HepG2 (cell line): Measurements from ENCODE around the gene HOXC12. TPM values are rescaled to one million over a fixed set of nuclear protein-coding genes. Genes with fewer than 3 reads are reported as not detected.

Experiments
- ATAC-seq: fragments of 200-7000 bp; cut with Tn5 transposase; 3 replicates; pipeline ENCODE4 v1.9.1; 2020; ENCODE audit warnings: mild to moderate bottlenecking, moderate library complexity
- BruUV-seq: library from RNA; stranded (reverse); fragments of 400-500 nt; replicated peaks from 2 replicates; lab custom pipeline; 2021; lab: Mats Ljungman, UMichigan
- CTCF ChIA-PET: fragments of 300-600 bp; formaldehyde crosslinking; extraction: SDS; loops from one replicate; lab custom pipeline; 2021; ENCODE audit warnings: low total read pairs, inconsistent platforms, low intra/inter-chr PET ratio; lab: Yijun Ruan, JAX
- POLR2A ChIA-PET: fragments of 350-600 bp; sonication (Branson Sonifier 250); formaldehyde crosslinking; loops from one replicate; lab custom pipeline; 2020; ENCODE audit warnings: antibody characterized with exemption, inconsistent platforms; lab: Yijun Ruan, JAX
- DNase-seq: peaks from one replicate; pipeline ENCODE4 v3.0.0-alpha.2; 2015; ENCODE audit warnings: low spot score
- FAIRE-seq: peaks from 3 replicates; lab custom pipeline; 2011; peaks lifted over from hg19 to GRCh38; lab: Jason Lieb, UNC
- H2AFZ ChIP-seq: one replicate; pipeline ENCODE4 v1.6.1; 2011; ENCODE audit warnings: low read length, inconsistent platforms
- H3K27ac ChIP-seq: fragments of 300-600 bp; 3 replicates; pipeline ENCODE4 v1.8.0; 2011; ENCODE audit warnings: mixed run types, mild to moderate bottlenecking, mixed read lengths, low read length, inconsistent platforms; ENCODE audit not compliant: insufficient read depth; ENCODE audit errors: extremely low read length
- H3K27me3 ChIP-seq, 2 experiments: fragments of 200-600 bp in 1 of 2; 2 replicates in 1 of 2; 3 replicates in 1 of 2; pipeline versions ENCODE4 v1.6.0 to v1.8.0; 2011; ENCODE audit warnings: low read length in 2 of 2, mild to moderate bottlenecking in 2 of 2, moderate library complexity in 2 of 2, inconsistent platforms in 1 of 2; ENCODE audit not compliant: insufficient read depth in 2 of 2, control insufficient read depth in 1 of 2
- H3K36me3 ChIP-seq, 2 experiments: fragments of 200-600 bp in 1 of 2; replicated peaks in 1 of 2; 2 replicates in 1 of 2; 3 replicates in 1 of 2; pipeline versions ENCODE4 v1.5.1 to v1.8.0; 2011; ENCODE audit warnings: low read length in 2 of 2, inconsistent platforms in 1 of 2; ENCODE audit not compliant: insufficient read depth in 2 of 2, control insufficient read depth in 1 of 2
- H3K4me1 ChIP-seq: 2 replicates; pipeline ENCODE4 v1.5.1; 2012; ENCODE audit warnings: low read length, inconsistent platforms; ENCODE audit not compliant: insufficient read depth
- H3K4me2 ChIP-seq: 2 replicates; pipeline ENCODE4 v1.6.0; 2011; ENCODE audit warnings: low read depth, low read length, inconsistent platforms
- H3K4me3 ChIP-seq, 3 experiments: fragments of 200-600 bp in 1 of 3; sonication (generic), shearing (Covaris generic) in 1 of 3; replicated peaks in 1 of 3; 2 replicates each; pipeline ENCODE4 v1.5.1; 2011 to 2016; ENCODE audit warnings: low read length in 3 of 3, inconsistent platforms in 2 of 3, low read depth in 2 of 3, mild to moderate bottlenecking in 2 of 3, control low read depth in 1 of 3, mixed read lengths in 1 of 3; ENCODE audit not compliant: insufficient read depth in 1 of 3
- H3K79me2 ChIP-seq: one replicate; pipeline ENCODE4 v1.6.1; 2011; ENCODE audit warnings: low read length, inconsistent platforms; ENCODE audit not compliant: insufficient read depth
- H3K9ac ChIP-seq: 2 replicates; pipeline ENCODE4 v1.6.0; 2011; ENCODE audit warnings: mild to moderate bottlenecking, low read depth, low read length, inconsistent platforms; ENCODE audit not compliant: insufficient read depth
- H3K9me3 ChIP-seq: 2 replicates; pipeline ENCODE4 v1.5.1; 2012; ENCODE audit warnings: mild to moderate bottlenecking, low read length
- H4K20me1 ChIP-seq: 2 replicates; pipeline ENCODE4 v1.6.0; 2011; ENCODE audit warnings: inconsistent platforms, mild to moderate bottlenecking, low read length, moderate library complexity; ENCODE audit not compliant: insufficient read depth
- ARHGAP35 ChIP-seq: sonication (generic); formaldehyde crosslinking; IDR thresholded peaks from 2 replicates; pipeline ENCODE4 v1.9.0; 2022; ENCODE audit warnings: mild to moderate bottlenecking, inconsistent platforms, moderate library complexity, missing genetic modification reagents, borderline replicate concordance
- JARID2 ChIP-seq: sonication (generic); formaldehyde crosslinking; IDR thresholded peaks from 2 replicates; pipeline ENCODE4 v1.8.1; 2023; ENCODE audit warnings: missing genetic modification reagents, inconsistent platforms; ENCODE audit not compliant: insufficient replicate concordance
- KMT2B ChIP-seq: IDR thresholded peaks from 2 replicates; pipeline ENCODE4 v1.6.1; 2016; ENCODE audit warnings: missing genetic modification reagents, missing compliant biosample characterization
- NFIC ChIP-seq: IDR thresholded peaks from 2 replicates; pipeline ENCODE4 v1.6.1; 2012; ENCODE audit warnings: mild to moderate bottlenecking, low read length, inconsistent platforms
- POLR2G ChIP-seq: fragments of 200-400 bp; formaldehyde crosslinking; IDR thresholded peaks from 2 replicates; pipeline ENCODE4 v1.6.1; 2018; ENCODE audit warnings: mild to moderate bottlenecking, low read depth, low read length, moderate library complexity
- TEAD2 ChIP-seq: sonication (generic); formaldehyde crosslinking; IDR thresholded peaks from 2 replicates; pipeline ENCODE4 v1.9.0; 2021; ENCODE audit warnings: missing genetic modification reagents
- YEATS2 ChIP-seq: sonication (generic); formaldehyde crosslinking; IDR thresholded peaks from 2 replicates; pipeline ENCODE4 v1.4.0; 2020; ENCODE audit warnings: missing genetic modification reagents, borderline replicate concordance
- ZNF7 ChIP-seq: IDR thresholded peaks from 2 replicates; pipeline ENCODE4 v1.6.1; 2016; ENCODE audit warnings: missing biosample characterization, missing genetic modification reagents
- ZNF780A ChIP-seq: sonication (generic); formaldehyde crosslinking; IDR thresholded peaks from 2 replicates; pipeline ENCODE4 v1.8.0; 2022; ENCODE audit warnings: mild to moderate bottlenecking, missing genetic modification reagents, moderate library complexity
- WGBS: methylation state at CpG from one replicate; pipeline ENCODE4 v1.1.6; 2017; ENCODE audit warnings: low lambda C conversion rate; 5-methylcytosine and 5-hydroxymethylcytosine counted together
- in situ Hi-C: cut with HindIII; loops from 2 replicates; pipeline ENCODE4 v1.10.0; 2017; ENCODE audit warnings: low pct_unique_long_range_greater_than_20kb; ENCODE audit not compliant: extremely low pct_ligation_motif_present
- intact Hi-C: fragments of 100-400 bp; cut with micrococcal nuclease; formaldehyde crosslinking; loops from one replicate; pipeline ENCODE4 v1.10.0; 2022; ENCODE audit not compliant: unreplicated experiment
- polyA plus RNA-seq, 8 experiments: library from polyadenylated mRNA; depleted of rRNA in 3 of 8; stranded (reverse) in 7 of 8; unstranded in 1 of 8; fragments of >200 nt; fragmentation: Illumina TruSeq in 4 of 8; extraction: Trizol in 4 of 8; gene quantifications; 2 replicates each; pipeline versions ENCODE4 v1.2.1 to v1.2.3, GENCODE V29; 2011 to 2016; ENCODE audit warnings: low read depth in 4 of 8, missing spikeins in 1 of 8, mixed read lengths in 1 of 8; ENCODE audit not compliant: insufficient read depth in 1 of 8
- total RNA-seq, 5 experiments: library from RNA; depleted of rRNA; stranded (reverse); fragments of >200 nt; fragmentation: Illumina TruSeq; extraction: Trizol; gene quantifications; 2 replicates each; pipeline ENCODE4 v1.2.3, GENCODE V29; 2016; ENCODE audit warnings: low read depth in 1 of 5
- TF ChIP-seq, protein P1 (sequence below): sonication (generic); formaldehyde crosslinking; IDR thresholded peaks from 2 replicates; pipeline ENCODE4 v1.4.0; 2020; ENCODE audit warnings: missing genetic modification reagents, borderline replicate concordance

HOXC12 gene
- total and polyA plus RNA-seq, 2 of the 13 experiments (the other 11 are each of a cell fraction or from before 2014, with no cell fraction given): not detected

DNA sequence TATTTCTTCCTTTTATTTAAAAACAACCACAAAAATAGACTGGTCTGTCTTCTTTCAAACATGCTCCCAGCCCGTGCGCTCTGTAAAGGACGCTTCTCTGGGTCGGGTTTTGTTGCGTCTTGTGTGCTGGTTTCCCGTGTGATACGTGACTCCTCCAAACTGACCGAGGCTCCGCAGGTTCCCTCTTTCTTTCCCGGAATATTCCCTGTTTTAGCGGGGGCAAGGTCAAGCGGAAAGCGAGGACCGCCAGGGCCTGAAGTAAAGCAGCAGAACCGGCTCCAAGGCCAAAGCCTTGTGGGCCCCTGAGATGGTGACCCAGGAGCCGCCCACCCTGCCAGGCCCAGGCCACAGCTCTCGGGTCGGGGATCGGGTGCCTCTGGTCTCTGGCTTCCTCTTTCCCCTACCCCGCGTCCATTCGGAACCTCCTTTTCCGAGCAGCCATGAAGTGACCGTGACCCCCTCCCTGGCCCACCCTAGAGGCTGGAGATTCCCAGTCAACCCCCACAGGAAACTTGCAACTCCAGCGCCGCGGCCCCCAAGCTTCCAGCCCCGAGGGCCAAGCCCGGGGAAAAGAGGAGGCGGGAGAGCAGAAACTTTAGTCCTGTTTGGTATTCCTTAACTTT lies 29.4 kb downstream of the HOXC12 start:
- in situ Hi-C loops: no loop called here
- no peaks in the 10 kb centered on the region for H3K9me3 ChIP-seq
- no peak overlapping the region for H3K9ac ChIP-seq
- WGBS: 77% methylated on average over 27 of the region's 30 CpGs
- no peak overlapping the region for H3K27ac ChIP-seq
- no peaks in the 10 kb centered on the region for H4K20me1 ChIP-seq
- no peak overlapping the region for H3K4me2 ChIP-seq
- POLR2A ChIA-PET: no interaction called here
- no peak overlapping the region for H2AFZ ChIP-seq
- CTCF ChIA-PET: interaction anchor here (0.9 to 2.3 kb wide), 3 partner anchors 217 to 233 kb away, joined by 3 to 12 read pairs (median 8); no protein-coding TSS in a partner anchor
- ATAC-seq (no peak), DNase-seq (no peak), FAIRE-seq (no peak)
- no peaks in the 10 kb centered on the region for H3K36me3 ChIP-seq
- H3K4me1 ChIP-seq: peaks cover 36% of the 10 kb centered on the region
- H3K4me3 ChIP-seq: no peak overlapping the region
- H3K27me3 ChIP-seq: peaks cover 5 to 46% of the 10 kb centered on the region in 2 experiments
- H3K79me2 ChIP-seq: no peaks in the 10 kb centered on the region
- TF ChIP-seq, protein P1, sequence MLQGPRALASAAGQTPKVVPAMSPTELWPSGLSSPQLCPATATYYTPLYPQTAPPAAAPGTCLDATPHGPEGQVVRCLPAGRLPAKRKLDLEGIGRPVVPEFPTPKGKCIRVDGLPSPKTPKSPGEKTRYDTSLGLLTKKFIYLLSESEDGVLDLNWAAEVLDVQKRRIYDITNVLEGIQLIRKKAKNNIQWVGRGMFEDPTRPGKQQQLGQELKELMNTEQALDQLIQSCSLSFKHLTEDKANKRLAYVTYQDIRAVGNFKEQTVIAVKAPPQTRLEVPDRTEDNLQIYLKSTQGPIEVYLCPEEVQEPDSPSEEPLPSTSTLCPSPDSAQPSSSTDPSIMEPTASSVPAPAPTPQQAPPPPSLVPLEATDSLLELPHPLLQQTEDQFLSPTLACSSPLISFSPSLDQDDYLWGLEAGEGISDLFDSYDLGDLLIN (CRISPR knock-in tag): no peak
- no peak for TF ChIP-seq TEAD2
- no peak for TF ChIP-seq ZNF780A (CRISPR knock-in tag)
- TF ChIP-seq KMT2B (CRISPR knock-in tag): no peak
- no peak for TF ChIP-seq JARID2 (CRISPR knock-in tag)
- no peak for TF ChIP-seq NFIC
- no peak for TF ChIP-seq POLR2G
- TF ChIP-seq YEATS2: no peak
- TF ChIP-seq ARHGAP35 (CRISPR knock-in tag): no peak
- TF ChIP-seq ZNF7 (CRISPR knock-in tag): no peak
- intact Hi-C loops: no loop called here
- no TSS peak for BruUV-seq
